HG03025 (cell line): ENCODE results near the gene LHPP.

Experiments used
- ATAC-seq: cut with Tn5 transposase; IDR thresholded peaks from one replicate; pipeline ENCODE4 v1.9.1; 2021; ENCODE audit warnings: mild to moderate bottlenecking, moderate library complexity; ENCODE audit not compliant: unreplicated experiment, low FRiP score

Gene LHPP

GRCh38 chr10:124532788-124533187 is 71.2 kb downstream of the LHPP start:
- no peak for ATAC-seq

DNA sequence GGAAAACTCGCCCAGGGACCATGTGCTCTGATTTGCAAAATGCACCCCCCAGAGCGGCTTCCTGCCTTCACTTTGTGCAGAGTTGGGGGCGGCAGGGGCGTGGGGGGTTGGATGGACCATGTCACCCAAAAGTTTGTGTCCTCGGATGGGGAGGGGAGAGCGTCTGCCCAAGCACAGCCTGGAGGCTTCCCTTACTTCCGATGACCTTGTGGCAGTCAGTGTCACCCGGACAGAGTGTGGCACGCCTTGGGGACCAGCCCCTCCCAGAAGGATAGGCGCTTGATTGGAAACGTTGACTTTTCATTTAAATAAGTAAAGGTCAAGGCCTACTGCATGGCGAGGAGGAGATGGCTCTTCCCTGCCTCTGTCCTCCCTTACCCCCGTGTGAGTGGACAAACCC is 71.6 kb downstream of the LHPP start:
- no peak for ATAC-seq

- ATAC-seq: no peak
Observed at GRCh38 chr10:124534231-124534798, 72.7 kb downstream of the LHPP start.

DNA sequence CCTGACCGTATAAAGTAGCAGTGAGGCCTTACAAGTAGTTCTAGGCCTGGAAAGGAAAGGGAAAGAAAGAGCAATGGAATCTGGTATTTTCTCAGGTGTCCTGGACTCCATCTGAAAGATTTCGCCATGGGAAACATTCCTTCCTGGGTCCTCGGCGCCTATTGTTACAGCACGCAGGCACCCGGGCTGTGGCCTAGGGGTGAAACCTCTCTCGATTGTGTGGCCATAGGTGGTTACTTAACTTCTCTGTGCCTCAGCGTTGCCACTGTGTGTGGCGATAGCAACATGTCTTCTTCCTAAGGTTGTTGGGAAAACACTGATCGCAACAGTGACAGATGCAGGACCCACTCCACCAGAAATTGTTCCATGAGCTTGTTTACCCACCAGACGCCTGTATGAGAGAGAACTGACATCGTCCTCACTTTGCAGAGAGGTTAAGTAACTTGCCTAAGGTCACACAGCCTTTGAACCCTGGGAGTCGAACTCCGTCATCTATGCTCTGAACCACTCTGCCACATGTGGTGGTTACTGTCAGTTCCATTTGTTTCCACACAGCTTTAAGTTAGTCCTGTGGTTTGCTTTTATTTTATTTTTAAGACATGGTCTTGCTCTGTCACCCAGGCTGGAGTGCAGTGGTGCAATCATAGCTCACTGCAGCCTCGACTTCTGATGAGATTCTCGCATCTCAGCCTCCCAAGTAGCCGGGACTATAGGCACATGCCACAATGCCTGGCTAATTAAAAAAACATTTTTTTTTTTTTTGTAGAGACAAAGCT is 73.4 kb downstream of the LHPP start:
- no peak for ATAC-seq

DNA sequence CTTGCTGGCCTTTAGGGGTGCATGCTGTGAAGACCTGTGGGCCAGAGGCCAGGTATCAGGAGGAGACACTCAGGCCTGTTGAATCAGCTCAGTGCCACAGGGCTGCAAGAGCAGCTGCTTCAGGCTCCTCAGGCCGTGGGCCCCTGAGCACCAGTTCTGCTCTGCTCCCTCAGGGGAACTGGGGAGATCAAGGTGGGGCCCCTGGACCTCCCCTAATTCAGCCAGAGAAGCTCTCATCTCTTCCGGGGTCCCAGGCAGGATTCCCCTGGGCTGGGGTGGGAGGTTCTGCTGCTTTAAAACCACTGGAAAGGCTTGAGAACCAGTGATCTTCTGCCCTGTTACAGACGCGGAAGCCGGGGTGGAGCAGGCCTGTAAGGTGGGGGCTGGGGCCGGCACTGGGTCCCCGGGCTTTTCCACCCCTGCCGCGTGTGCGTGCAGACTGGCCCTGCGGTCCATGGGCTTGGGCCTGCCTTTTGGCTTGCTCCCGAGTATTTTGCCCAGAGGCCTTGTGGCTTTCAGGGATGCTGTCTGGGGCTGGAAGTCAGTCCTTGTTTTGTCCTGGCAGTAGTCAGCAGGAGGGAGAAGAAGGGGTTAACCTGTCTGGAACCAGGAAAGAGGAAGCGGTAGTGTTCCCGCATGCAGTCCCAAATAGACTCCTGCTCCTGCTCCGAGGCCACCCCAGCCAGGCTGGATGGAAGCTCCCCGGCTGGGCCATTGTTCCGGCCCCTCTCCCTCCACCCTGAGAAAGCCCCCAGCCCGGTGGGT is 74.3 kb downstream of the LHPP start:
- ATAC-seq: no peak

DNA sequence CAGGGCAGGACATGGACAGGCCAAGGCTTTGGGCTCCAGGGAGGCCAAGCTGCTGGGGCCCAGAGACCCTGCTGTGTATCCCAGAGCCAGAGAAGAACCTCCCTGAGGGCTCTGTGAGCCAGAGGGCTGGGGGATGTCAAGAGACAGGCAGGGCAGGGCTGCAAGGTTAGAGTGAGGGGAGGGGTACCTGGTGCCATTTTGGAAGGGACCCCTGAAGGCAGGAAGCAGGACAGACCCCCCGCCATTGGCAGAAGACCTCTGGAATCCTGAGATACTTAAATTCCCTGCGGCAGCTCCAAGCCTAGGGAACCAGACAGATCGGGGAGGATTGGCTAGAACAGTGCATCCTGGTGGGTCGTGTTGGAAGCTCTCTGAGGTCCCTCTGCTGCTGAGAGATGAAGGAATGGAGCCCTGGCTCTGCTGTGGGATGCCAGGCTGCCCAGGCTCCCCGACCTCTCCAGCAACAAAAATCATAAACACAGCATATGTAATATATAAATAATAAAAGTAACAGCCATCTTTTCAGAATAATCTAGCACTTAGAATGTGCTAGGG is 75.0 kb downstream of the LHPP start:
- no peak for ATAC-seq

GRCh38 chr10:124537166-124537725 is 75.6 kb downstream of the LHPP start:
- no peak for ATAC-seq

DNA sequence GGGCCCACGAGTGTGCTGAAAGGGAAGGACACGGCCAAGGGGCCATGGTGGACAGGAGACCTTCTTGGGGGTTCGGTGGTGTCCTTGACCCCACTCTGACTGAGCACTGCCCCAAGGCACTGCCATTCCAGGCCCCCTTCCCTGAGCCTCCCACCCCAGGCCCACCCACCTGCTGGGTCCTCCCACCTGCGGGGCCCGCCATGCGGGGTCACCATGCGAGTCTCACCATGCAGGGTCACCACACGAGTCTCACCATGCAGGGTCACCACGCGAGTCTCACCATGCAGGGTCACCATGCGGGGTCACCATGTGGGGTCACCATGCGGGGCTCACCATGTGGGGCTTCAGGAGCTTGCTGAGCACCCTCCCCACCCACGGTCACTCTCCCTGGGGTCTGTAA is 76.3 kb downstream of the LHPP start:
- no peak for ATAC-seq

DNA sequence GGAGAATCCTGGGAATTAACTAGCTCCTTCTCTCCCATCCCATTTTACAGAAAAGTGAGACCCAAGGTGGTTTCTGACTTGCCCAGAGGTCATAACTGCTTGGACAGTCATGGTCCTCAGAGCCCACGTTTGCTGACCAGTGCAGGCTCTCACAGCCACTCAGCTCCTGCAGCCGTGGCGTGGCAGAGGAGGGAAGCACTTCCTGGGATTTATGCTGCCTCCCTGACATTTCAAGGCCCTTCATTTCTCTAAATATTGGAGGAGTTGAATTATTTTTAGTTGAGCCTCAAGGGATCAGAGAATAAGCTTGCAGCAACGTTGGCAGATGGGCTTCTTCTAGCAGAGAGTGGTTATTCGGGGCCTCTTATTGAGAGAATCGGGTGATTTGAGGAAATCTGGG is 77.1 kb downstream of the LHPP start:
- ATAC-seq: no peak

GRCh38 chr10:124539935-124540641 is 78.5 kb downstream of the LHPP start:
- ATAC-seq: no peak

DNA sequence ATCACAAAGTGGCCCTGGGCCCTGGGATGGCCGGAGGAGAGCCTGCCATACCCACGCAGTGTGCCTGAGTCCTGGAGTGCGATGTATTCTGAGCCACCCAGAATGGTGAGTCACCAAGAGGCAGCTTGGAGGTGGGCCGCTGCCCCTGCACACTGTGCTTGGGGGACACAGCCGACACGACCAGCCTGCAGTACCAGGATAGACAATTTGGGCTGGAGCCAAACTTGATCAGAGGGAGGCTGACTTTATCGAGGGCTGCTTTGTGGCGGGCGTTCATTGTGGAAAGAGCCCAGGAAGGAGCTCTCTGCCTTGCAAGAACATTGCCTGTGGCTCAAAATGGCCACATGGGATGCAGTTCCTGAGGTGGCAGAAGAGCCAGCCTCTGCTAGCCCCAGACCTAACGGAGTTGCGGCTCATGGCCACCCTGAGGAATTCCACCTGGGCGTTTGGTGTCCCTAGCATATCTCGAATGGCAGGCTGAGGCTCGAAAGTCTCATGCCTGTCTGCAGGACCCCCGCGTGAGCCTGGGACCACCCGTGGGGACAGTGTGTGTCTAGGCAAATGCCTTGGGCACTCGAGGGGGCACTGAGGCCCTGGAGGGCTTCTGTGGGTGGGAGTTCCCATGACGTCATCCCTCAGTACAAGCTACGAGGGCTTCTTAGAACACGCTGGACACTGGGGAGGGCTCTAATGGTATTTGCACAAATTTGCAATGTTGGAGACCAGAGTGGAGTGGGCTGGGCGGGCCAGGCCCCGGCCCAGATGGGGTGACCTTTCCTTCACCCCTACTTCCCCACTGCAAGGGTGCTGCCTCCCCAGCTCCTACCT is 79.7 kb downstream of the LHPP start:
- no peak for ATAC-seq

- no peak for ATAC-seq
Observed at GRCh38 chr10:124542336-124542735, 80.7 kb downstream of the LHPP start.

- no peak for ATAC-seq
Observed at GRCh38 chr10:124543146-124543545, 81.5 kb downstream of the LHPP start.

- no peak for ATAC-seq
Observed at GRCh38 chr10:124543971-124544370, 82.3 kb downstream of the LHPP start.

GRCh38 chr10:124544711-124545110 is 83.1 kb downstream of the LHPP start:
- no peak for ATAC-seq

DNA sequence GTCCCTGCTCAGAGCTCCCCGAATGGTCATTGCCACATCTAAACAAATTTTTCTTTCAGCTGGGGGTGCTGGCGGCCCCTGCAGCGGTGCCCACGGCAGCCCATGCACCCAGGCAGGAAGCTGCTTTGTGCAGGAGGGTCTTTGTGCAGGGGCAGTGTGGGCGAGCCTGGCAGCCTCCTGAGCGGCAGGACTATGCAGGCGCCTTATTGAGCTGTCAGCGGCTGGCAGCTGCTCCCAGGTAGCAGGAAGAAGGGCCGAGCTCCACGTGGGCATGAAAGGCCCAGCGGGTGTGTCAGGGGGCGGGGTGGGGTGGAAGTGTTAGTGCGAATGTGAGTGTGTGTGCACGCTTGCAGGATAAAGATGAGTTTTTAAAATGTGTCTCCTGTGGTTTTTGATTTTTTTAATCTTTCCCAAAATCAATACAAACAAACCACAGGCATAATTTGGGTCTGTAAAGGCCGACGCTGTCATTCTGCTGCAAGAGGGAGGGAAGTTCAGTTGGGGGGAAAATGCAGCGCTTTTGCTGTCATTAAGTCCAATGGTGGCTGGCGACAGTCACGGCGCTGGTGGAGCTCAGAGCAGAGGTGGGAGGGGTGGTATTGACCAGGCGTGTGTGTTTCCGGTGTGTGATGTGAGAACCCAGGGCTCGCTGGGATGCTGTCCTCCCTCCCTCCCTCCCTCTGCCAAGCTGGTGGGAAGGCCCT is 83.9 kb downstream of the LHPP start:
- ATAC-seq: no peak

- no peak for ATAC-seq
Observed at GRCh38 chr10:124546055-124546369, 84.4 kb downstream of the LHPP start.

DNA sequence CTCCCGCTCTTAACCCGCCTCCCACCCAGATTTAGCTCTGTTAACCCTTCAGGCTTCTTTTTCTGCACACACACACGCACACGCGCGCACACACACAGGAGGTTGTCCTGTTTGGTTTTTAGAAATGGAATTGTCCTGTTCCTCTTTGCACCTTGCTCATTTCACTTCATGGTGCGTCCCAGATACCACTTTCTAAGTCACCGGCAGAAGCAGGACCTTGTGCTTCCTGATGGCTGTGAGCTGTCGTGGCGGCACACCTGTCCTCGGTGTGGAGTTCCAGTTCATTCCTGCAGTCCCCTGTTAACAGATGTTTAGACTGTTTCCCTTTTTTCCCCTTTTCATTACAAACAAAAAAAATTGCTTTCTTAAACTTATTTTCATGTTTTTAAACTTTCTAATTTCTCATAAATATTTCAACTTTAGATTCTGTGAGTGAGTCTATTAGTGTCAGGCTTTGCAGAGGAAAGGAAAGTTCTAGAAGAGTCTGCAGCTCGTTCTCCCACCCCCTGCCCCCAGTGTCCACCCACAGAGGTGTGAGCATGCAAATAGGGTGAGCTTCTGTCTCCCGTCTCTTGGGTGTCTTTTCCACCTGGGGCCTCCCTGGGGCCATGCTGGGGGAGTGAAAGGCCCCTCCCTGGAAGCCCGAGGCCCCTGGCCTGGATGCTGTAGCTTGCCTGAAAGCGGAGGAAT is 85.5 kb downstream of the LHPP start:
- no peak for ATAC-seq
